Lower leg skin (tissue), 4 donors: ENCODE measurements around the gene RAB3C. TPM values are rescaled to one million over a fixed set of nuclear protein-coding genes. Genes with fewer than 3 reads are reported as not detected.

ENCODE experiments used
- DNase-seq, 2 donors: peaks; one replicate each; pipeline ENCODE4 v3.0.0-alpha.2; 2019; ENCODE audit warnings: low spot score in 2 of 2
- H3K4me3 ChIP-seq: fragments of 200-600 bp; sonication (generic); 2 replicates; pipeline ENCODE4 v1.5.1; 2017; ENCODE audit warnings: mild to moderate bottlenecking, low read depth; ENCODE audit not compliant: poor library complexity, severe bottlenecking
- POLR2A ChIP-seq, 2 donors: fragments of 450-650 bp; IDR thresholded peaks; one replicate each; pipeline ENCODE4 v1.6.1; 2016 to 2017; ENCODE audit warnings: antibody characterized with exemption in 2 of 2, mild to moderate bottlenecking in 1 of 2, moderate library complexity in 1 of 2
- WGBS, 2 donors: methylation state at CpG; one replicate each; pipeline ENCODE4 v1.1.5; 2018; 5-methylcytosine and 5-hydroxymethylcytosine counted together
- intact Hi-C: fragments of 100-400 bp; cut with DNase I; formaldehyde crosslinking; loops from one replicate; pipeline ENCODE4 v1.15.0; 2023; ENCODE audit warnings: low total_unique reads
- total RNA-seq, 4 donors: library from RNA; depleted of rRNA; stranded (reverse); fragments of >200 nt; gene quantifications; one replicate each; pipeline ENCODE4 v1.1.0, GENCODE V29; 2016
- TF ChIP-seq, protein P1 (sequence below), 3 donors: fragments of 450-650 bp; IDR thresholded peaks; one replicate each; pipeline ENCODE4 v1.5.1; 2016; ENCODE audit warnings: antibody characterized with exemption in 3 of 3, mild to moderate bottlenecking in 3 of 3, moderate library complexity in 2 of 3

Gene RAB3C
- total RNA-seq, 4 donors from 2014 or later, result 0.04 to 1.2 (median 0.14) TPM

GRCh38 chr5:58738336-58738735 is 155.5 kb downstream of the RAB3C start:
- H3K4me3 ChIP-seq, result no peak overlapping the region
- DNase-seq, result no peak
- intact Hi-C loops, result no loop called here
- TF ChIP-seq, protein P1, sequence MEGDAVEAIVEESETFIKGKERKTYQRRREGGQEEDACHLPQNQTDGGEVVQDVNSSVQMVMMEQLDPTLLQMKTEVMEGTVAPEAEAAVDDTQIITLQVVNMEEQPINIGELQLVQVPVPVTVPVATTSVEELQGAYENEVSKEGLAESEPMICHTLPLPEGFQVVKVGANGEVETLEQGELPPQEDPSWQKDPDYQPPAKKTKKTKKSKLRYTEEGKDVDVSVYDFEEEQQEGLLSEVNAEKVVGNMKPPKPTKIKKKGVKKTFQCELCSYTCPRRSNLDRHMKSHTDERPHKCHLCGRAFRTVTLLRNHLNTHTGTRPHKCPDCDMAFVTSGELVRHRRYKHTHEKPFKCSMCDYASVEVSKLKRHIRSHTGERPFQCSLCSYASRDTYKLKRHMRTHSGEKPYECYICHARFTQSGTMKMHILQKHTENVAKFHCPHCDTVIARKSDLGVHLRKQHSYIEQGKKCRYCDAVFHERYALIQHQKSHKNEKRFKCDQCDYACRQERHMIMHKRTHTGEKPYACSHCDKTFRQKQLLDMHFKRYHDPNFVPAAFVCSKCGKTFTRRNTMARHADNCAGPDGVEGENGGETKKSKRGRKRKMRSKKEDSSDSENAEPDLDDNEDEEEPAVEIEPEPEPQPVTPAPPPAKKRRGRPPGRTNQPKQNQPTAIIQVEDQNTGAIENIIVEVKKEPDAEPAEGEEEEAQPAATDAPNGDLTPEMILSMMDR (IDR thresholded peaks at IDR 0.05), result no peak
- TF ChIP-seq POLR2A (IDR thresholded peaks at IDR 0.05), result no peak
- WGBS, 2 donors, result 52 to 60% methylated on average over 2 of the region's 2 CpGs

- no peak overlapping the region for H3K4me3 ChIP-seq
- TF ChIP-seq, protein P1 (IDR thresholded peaks at IDR 0.05), result no peak
- TF ChIP-seq POLR2A (IDR thresholded peaks at IDR 0.05), result no peak
- intact Hi-C loops, result no loop called here
- no peak for DNase-seq
- WGBS, 2 donors, result 83 to 92% methylated on average over 2 of the region's 2 CpGs
Measured at GRCh38 chr5:58739051-58739450, 156.2 kb downstream of the RAB3C start.

DNA sequence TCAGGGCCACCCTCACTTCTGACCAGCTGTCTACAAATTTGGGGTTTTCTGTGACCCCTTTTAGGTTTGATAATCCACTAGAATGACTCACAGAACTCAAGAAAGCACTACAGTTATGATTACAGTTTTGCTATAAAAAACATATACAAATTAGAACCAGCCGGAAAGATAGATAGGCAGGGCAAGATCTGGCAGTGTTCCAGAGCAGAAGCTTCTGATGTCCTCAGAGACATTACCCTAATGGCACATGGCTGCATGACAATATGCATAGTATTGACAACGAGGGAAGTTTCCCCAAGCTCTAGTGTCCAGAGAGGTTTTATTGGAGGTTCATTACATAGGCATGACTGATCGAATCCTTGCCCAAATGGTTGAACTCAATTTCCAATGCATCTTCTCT is 158.1 kb downstream of the RAB3C start:
- 82 to 84% methylated on average over 3 of the region's 3 CpGs for WGBS, 2 donors
- TF ChIP-seq, protein P1 (IDR thresholded peaks at IDR 0.05), result no peak
- TF ChIP-seq POLR2A (IDR thresholded peaks at IDR 0.05), result no peak
- H3K4me3 ChIP-seq, result no peak overlapping the region
- intact Hi-C loops, result no loop called here
- DNase-seq, result no peak

GRCh38 chr5:58745350-58745749 is 162.5 kb downstream of the RAB3C start:
- WGBS, 2 donors, result 88 to 90% methylated on average over 4 of the region's 4 CpGs
- no peak for TF ChIP-seq POLR2A (IDR thresholded peaks at IDR 0.05)
- TF ChIP-seq, protein P1 (IDR thresholded peaks at IDR 0.05), result no peak
- intact Hi-C loops, result no loop called here
- no peak overlapping the region for H3K4me3 ChIP-seq
- DNase-seq, result no peak

DNA sequence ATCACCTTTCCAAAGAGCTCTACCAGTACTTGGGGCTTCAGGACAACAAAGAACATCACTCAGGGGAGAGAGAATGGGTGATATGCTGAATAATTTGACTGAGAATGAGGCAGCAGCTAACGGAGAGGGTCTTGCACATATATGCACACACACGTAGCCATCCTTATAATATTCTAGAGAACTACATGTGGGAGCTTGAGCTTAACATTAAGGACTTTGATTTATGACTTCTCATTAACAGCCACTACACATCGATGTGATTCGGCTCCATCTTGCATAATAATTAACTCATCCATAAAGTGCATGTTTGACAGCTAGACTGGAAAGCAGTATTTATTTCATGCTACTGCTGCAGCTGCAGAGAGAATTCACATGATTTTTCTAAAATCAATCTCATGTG is 163.4 kb downstream of the RAB3C start:
- no peak for TF ChIP-seq POLR2A (IDR thresholded peaks at IDR 0.05)
- TF ChIP-seq, protein P1 (IDR thresholded peaks at IDR 0.05), result no peak
- no peak overlapping the region for H3K4me3 ChIP-seq
- no peak for DNase-seq
- 28 to 32% methylated on average over 4 of the region's 4 CpGs for WGBS, 2 donors
- intact Hi-C loops, result no loop called here

DNA sequence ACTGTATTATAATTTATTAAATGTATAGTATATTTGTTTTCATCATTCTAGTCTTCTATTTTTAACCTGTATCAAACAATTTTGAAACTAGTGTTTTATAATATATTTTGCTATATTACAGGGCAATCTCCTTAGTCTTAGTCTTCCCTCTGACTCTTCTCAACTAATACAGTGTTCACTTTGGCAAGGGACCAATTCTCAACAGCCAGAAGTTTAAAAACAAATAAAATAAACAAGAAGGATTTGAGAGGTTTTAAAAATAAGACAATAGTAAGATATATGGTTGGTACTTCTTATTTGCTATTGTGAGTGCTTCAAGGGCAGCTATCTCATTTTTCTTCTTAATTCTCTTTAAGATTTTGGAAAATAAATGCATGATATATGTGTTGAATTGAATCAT is 167.2 kb downstream of the RAB3C start:
- no peak for TF ChIP-seq POLR2A (IDR thresholded peaks at IDR 0.05)
- TF ChIP-seq, protein P1 (IDR thresholded peaks at IDR 0.05), result no peak
- DNase-seq, result no peak
- no peak overlapping the region for H3K4me3 ChIP-seq
- intact Hi-C loops, result no loop called here
